ENCODE data around the gene TNS4. TPM values are rescaled to one million over a fixed set of nuclear protein-coding genes. Genes with fewer than 3 reads are reported as not detected.

Gene TNS4
- total RNA-seq, 1 donor from 2014 or later: not detected

DNA sequence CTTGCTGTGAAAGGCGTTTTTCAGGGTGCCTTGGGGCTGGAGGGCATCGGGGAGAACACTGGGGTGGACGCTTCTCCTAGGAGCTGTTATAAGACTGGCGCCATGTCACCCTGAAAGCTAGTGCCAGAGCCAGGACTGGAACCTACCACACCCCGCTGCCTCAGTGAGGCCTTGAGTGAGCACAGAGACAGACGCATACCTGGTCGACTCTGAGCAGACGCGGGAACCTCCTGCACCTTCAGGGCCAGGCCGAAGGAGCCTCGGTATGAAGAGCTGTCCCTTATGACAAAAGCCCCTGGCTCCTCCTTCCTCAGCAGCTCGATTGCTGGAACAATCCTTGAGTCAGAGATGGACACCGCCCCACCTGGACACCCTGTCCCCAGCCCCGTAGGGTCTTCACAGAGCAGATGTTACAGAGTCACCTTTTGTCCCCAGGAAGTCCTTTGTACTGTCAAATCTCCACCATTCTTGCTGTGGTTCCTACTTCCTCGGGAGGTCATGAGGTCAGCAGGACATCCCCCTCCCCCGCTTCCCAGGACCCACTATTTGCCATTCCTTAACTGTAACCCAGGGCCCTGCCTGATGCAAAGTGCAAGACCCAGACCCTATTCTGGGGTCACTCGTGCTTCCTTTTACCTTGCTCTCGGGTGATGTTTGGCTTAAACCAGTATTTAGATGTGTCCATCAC lies 17.0 kb downstream of the TNS4 start:
- Mint-ChIP-seq H3K27ac (ENCODE audit: unreplicated experiment) (no peak overlapping the region), H3K27me3 (ENCODE audit: unreplicated experiment) (peaks cover 3% of the 10 kb centered on the region), H3K9me3 (ENCODE audit: unreplicated experiment) (peaks cover 9% of the 10 kb centered on the region), H3K4me1 (ENCODE audit: low read depth, unreplicated experiment) (no peaks in the 10 kb centered on the region), H3K4me3 (ENCODE audit: unreplicated experiment) (no peak overlapping the region), H3K36me3 (ENCODE audit: unreplicated experiment) (no peaks in the 10 kb centered on the region)
- TF ChIP-seq, protein P1, sequence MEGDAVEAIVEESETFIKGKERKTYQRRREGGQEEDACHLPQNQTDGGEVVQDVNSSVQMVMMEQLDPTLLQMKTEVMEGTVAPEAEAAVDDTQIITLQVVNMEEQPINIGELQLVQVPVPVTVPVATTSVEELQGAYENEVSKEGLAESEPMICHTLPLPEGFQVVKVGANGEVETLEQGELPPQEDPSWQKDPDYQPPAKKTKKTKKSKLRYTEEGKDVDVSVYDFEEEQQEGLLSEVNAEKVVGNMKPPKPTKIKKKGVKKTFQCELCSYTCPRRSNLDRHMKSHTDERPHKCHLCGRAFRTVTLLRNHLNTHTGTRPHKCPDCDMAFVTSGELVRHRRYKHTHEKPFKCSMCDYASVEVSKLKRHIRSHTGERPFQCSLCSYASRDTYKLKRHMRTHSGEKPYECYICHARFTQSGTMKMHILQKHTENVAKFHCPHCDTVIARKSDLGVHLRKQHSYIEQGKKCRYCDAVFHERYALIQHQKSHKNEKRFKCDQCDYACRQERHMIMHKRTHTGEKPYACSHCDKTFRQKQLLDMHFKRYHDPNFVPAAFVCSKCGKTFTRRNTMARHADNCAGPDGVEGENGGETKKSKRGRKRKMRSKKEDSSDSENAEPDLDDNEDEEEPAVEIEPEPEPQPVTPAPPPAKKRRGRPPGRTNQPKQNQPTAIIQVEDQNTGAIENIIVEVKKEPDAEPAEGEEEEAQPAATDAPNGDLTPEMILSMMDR (IDR thresholded peaks at IDR 0.05; ENCODE audit: partially characterized antibody, unreplicated experiment): no peak
- no peak for DNase-seq

DNA sequence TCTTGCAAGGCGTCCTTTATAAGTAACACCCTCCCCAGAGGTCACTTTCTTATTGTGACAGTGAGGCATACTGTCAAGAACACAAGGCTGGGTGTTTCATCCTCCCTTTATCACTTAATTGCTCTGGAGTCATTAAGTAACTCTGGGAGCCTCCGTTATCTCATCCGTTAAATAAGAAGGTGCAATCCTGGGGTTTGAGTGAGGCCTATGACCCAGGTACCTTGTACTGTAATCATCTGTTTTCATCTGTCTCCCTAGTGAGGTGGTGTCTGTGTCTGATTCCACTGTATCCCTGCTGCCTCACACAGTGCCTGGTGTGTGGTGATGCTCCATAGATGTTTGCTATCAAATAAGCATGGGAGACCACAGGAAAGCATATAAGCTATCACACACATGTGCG lies 17.7 kb downstream of the TNS4 start:
- no peak overlapping the region for H3K27ac Mint-ChIP-seq (ENCODE audit: unreplicated experiment)
- peaks cover 10% of the 10 kb centered on the region for H3K9me3 Mint-ChIP-seq (ENCODE audit: unreplicated experiment)

DNA sequence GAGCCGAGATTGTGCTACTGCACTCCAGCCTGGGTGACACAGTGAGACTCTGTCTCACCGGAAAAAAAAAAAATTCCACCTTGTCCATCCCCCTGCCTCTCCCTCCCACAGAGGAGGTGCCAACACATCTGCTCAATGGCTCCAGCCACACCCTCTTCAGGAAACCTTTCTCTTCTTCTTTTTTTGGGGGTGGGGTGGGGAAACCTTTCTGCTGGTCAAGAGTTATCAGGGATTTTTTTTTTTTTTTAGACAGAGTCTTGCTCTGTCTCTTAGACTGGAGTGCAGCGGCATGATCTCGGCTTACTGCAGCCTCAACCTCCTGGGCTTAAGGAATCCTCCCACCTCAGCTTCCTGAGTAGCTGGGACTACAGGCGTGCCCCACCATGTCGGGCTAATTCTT lies 18.7 kb downstream of the TNS4 start:
- Mint-ChIP-seq H3K36me3 (ENCODE audit: unreplicated experiment) (peaks cover 4% of the 10 kb centered on the region), H3K4me3 (ENCODE audit: unreplicated experiment) (no peak overlapping the region), H3K27ac (ENCODE audit: unreplicated experiment) (no peak overlapping the region), H3K9me3 (ENCODE audit: unreplicated experiment) (peaks cover 10% of the 10 kb centered on the region), H3K27me3 (ENCODE audit: unreplicated experiment) (peaks cover 7% of the 10 kb centered on the region), H3K4me1 (ENCODE audit: low read depth, unreplicated experiment) (no peaks in the 10 kb centered on the region)
- TF ChIP-seq, protein P1 (IDR thresholded peaks at IDR 0.05; ENCODE audit: partially characterized antibody, unreplicated experiment): no peak
- DNase-seq: no peak

More for the DNA sequence above, 17.7 kb downstream of the TNS4 start:
- Mint-ChIP-seq H3K4me3 (ENCODE audit: unreplicated experiment) (no peak overlapping the region), H3K27me3 (ENCODE audit: unreplicated experiment) (peaks cover 6% of the 10 kb centered on the region), H3K4me1 (ENCODE audit: low read depth, unreplicated experiment) (no peaks in the 10 kb centered on the region), H3K36me3 (ENCODE audit: unreplicated experiment) (peaks cover 3% of the 10 kb centered on the region)
- TF ChIP-seq, protein P1 (IDR thresholded peaks at IDR 0.05; ENCODE audit: partially characterized antibody, unreplicated experiment): no peak
- no peak for DNase-seq

DNA sequence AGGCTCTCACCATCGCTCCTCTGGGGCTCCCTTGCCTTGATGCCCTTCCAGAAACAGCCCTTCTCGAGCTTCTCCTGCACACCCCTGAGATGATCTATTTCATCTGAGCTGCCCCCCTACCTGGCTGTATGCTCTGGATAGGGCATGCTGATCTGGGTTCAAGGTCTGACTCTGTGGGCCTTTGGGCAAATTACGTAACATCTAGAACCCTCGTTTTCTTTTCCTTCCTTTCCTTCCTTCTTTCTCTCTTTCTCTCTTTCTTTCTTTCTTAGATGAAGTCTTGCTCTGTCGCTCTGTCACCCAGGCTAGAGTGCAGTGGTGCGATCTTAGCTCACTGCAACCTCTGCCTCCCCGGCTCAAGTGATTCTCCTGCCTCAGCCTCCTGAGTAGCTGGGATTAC lies 20.3 kb downstream of the TNS4 start:
- H3K36me3 Mint-ChIP-seq (ENCODE audit: unreplicated experiment): peaks cover 4% of the 10 kb centered on the region
- H3K9me3 Mint-ChIP-seq (ENCODE audit: unreplicated experiment): peaks cover 7% of the 10 kb centered on the region
- H3K27ac Mint-ChIP-seq (ENCODE audit: unreplicated experiment): no peak overlapping the region
- H3K4me3 Mint-ChIP-seq (ENCODE audit: unreplicated experiment): no peak overlapping the region
- H3K4me1 Mint-ChIP-seq (ENCODE audit: low read depth, unreplicated experiment): no peaks in the 10 kb centered on the region
- peaks cover 9% of the 10 kb centered on the region for H3K27me3 Mint-ChIP-seq (ENCODE audit: unreplicated experiment)
- TF ChIP-seq, protein P1 (IDR thresholded peaks at IDR 0.05; ENCODE audit: partially characterized antibody, unreplicated experiment): no peak
- DNase-seq: no peak

DNA sequence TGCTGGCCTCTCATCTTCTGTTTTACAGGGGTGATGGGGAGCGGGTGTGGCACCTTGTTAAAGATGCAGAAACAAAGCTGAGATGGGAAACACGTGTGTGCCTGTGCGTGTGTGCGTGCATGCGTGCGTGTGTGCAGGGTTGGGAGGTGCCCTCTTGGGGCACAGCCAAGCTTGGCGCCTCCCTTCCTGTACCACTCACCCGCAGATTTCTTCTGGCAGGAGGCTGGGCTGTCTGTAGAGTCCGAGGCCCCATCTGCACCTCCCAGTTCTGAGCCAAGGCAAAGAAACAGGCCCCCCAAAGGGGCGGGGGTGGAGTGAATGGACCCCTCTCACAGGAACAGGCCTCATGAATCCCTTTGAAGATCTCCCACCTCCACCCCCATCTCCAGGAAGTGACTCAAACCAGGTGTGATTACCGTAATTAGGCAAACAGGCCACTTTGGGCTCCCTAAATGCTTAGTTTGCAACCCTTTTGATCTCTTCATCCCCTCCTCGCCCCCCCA lies 20.9 kb downstream of the TNS4 start:
- Mint-ChIP-seq H3K9me3 (ENCODE audit: unreplicated experiment) (peaks cover 7% of the 10 kb centered on the region), H3K4me3 (ENCODE audit: unreplicated experiment) (no peak overlapping the region), H3K27me3 (ENCODE audit: unreplicated experiment) (peaks cover 9% of the 10 kb centered on the region), H3K27ac (ENCODE audit: unreplicated experiment) (no peak overlapping the region), H3K4me1 (ENCODE audit: low read depth, unreplicated experiment) (no peaks in the 10 kb centered on the region), H3K36me3 (ENCODE audit: unreplicated experiment) (peaks cover 4% of the 10 kb centered on the region)
- TF ChIP-seq, protein P1 (IDR thresholded peaks at IDR 0.05; ENCODE audit: partially characterized antibody, unreplicated experiment): no peak
- DNase-seq: no peak
